HG02571 (cell line): Measurements from ENCODE around the gene KRT8.

Experiments
- ATAC-seq: cut with Tn5 transposase; IDR thresholded peaks from one replicate; pipeline ENCODE4 v1.9.1; 2021; ENCODE audit warnings: mild to moderate bottlenecking, moderate library complexity; ENCODE audit not compliant: unreplicated experiment

The KRT8 gene

GRCh38 chr12:52925717-52926595 lies 21.1 kb upstream of the KRT8 start:
- no peak for ATAC-seq

DNA sequence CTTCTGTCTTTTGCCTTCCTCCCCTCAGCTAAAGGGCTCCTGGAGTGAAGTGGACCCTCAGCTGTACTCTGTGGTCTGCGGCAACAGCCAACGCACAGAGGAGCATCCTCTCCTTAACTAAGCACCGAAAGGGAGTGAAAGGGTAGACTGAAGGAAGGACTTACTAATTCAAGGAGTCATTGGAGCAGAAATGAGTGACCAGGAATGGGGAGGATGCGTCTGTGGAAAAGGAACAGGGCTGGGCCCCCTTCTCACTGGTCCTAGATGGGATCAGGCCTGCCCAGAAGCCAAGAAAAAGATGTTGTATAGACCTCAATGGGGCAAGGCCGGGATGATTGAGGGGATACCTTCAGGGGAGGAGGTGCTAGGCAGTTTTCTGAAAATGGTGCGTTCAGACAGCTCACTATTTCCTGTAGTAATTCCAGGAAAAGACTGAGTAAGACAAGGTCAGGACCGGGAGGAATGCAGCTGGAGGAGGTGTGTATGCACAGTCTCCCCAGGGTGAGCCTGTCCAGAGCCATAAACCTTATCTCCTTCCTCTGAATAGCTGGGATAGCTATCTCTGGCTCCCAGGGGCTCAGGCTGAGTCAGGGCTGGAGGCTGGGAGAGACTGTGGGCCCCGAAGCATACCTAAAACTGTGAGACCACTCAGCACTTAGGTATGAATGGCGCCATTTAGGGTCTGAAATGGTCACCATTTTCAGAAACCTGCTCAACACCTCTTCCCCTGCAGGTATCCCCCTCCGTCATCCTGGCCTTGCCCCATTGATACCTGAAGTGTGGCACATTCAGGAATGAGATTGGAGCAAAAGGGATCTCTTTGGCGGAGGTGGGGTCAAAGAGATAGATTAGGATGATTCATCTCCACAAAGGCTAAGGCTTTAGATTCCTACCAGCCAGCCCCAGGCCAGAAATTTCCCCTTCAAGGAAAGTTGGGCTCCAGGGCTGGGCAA lies 20.2 kb upstream of the KRT8 start:
- no peak for ATAC-seq

- no peak for ATAC-seq
These were observed 16.8 kb upstream of the KRT8 start for GRCh38 chr12:52921488-52922165.

DNA sequence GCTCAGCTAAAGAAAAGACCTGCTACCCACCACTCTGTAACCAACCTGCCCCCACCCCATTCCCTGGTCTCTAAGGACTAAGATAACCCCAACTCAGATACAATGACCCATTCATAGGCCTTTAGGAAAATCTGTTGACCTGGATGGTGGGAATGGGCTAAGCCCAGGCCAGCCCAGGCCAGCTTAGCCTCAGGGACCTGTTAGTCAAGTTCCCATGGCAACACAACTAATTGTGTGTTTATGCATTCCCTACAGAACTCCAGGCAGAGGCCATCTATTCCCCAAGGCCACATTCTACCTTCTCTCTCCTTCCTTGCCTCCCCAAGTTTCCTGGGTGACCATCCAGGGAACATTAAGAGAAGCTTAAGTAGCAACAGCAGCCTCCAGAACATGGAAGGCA lies 16.1 kb upstream of the KRT8 start:
- ATAC-seq: no peak

- no peak for ATAC-seq
These were observed 13.9 kb upstream of the KRT8 start for GRCh38 chr12:52918784-52919183.

GRCh38 chr12:52918351-52918750 lies 13.5 kb upstream of the KRT8 start:
- no peak for ATAC-seq

- ATAC-seq: no peak
These were observed 12.9 kb upstream of the KRT8 start for GRCh38 chr12:52917800-52918199.

DNA sequence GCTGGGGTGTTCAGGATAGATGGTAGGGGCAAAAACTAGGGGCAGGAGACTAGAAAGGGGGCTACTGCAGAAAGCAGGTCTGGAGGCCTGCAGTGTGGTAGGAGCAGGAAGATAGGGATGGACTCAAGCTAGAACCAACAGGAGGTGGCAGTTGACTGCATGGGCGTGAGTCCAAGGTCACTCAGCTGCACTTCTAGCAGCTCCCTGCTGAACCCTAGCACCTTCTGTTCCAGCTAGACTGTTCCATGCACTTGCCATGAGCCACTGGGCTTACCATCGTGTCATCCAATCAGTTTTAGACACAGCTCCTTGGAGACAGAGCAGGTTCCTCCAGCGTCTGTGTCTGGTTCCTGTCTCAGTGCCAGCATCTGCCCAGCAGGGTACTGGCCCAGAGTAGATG lies 11.3 kb upstream of the KRT8 start:
- no peak for ATAC-seq

- no peak for ATAC-seq
These were observed 10.8 kb upstream of the KRT8 start for GRCh38 chr12:52915637-52916036.

DNA sequence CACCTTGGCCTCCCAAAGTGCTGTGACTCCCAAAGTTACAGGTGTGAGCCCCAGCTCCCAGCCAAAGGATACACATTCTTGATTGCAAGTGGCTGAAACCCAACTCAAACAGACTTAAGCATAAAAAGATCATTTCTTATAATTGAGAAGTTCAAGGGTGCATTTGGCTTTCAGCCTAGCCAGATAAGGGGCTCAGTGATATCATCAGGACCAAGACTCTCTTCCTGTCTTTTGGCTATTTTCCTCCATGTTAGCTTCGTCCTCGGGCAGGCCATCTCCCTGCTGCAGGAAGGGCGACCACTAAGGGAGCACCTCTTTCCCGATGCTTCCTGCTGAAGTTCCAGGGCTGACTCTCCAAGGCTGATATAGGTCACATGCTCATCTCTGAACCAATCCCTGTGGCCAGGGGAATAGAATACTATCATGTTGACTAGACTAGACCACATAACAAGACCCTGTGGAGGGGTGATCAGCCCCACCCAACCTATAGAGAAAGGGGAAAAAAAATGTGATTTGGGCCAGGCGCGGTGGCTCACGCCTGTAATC lies 9.8 kb upstream of the KRT8 start:
- no peak for ATAC-seq

- ATAC-seq: no peak
These were observed 8.6 kb upstream of the KRT8 start for GRCh38 chr12:52913431-52913821.

- no peak for ATAC-seq
These were observed 8.0 kb upstream of the KRT8 start for GRCh38 chr12:52912711-52913430.

GRCh38 chr12:52910248-52910883 lies 5.5 kb upstream of the KRT8 start:
- ATAC-seq: no peak

GRCh38 chr12:52909796-52910195 lies 4.9 kb upstream of the KRT8 start:
- no peak for ATAC-seq

DNA sequence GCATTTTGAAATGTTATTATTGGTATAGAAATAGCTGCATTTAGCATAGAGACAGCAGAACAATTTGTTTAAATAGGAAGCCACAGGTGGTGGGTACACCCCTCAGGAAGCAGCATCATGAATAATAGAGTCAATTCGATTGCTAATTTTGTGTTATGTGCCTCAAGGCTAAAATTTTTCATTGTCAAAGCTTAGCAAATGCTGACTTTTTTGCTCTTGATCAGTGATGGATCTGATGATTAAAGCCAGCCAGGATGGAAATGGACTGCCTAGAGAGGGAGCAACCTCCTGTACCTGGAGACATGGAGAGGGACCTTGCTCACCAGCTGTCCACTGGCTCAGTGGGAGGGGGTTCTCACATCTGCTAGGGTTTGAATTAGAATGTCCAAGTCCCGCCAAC lies 4.5 kb upstream of the KRT8 start:
- ATAC-seq: no peak

GRCh38 chr12:52907092-52907810 lies 2.4 kb upstream of the KRT8 start:
- no peak for ATAC-seq

DNA sequence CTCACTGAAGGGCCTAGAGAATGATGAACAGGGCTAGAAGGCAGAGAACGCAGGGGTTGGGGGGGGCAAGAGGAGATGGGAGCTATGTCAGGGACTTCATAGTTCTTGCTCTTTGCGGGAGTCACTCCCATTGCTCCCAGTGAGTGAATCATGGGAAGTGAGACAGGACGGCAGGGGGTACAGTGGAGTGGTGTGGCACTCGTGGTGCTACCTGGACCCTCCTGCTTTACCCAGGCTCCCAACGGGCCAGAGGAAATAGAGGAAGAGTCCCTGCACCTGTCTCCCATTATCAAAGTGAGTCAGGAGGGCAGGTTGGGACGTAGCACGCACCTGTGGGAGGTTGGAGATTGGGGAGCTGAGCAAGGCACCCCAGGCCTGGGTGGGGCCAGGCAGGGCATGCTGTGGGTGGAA lies 1.3 kb upstream of the KRT8 start:
- no peak for ATAC-seq

GRCh38 chr12:52903855-52904508 lies 894 bp downstream of the KRT8 start:
- no peak for ATAC-seq
